SH-SY5Y (cell line): ENCODE measurements around the gene KCNJ12.

ENCODE experiments used
- GATA2 ChIP-seq: IDR thresholded peaks from 2 replicates; pipeline ENCODE4 v1.6.1; 2011; ENCODE audit warnings: mild to moderate bottlenecking, low read depth, low read length
- GATA3 ChIP-seq: IDR thresholded peaks from 2 replicates; pipeline ENCODE4 v1.6.1; 2011; ENCODE audit warnings: low read depth, mild to moderate bottlenecking, low read length, moderate library complexity

DNA sequence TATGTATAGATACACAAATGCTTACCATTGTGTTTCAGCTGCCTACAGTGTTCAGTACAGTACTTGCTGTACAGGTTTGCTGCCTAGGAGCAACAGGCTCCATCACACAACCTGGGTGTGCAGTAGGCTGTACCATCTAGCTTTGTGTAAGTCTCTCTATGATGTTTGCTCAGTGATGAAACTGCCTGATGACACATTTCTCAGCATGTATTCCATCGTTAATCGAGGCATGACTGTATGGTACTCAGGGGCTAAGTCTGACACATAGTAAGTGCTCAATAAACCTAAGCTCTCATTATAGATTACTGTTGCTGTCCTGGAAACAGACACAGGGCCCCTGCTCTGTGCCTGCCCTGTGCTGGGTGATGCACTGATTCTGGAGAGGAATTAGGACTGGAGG is 18.1 kb downstream of the KCNJ12 start:
- TF ChIP-seq GATA2 (no peak), GATA3 (no peak)
